Measurements from ENCODE around the gene TCP1.

GRCh38 chr6:159788276-159788675 is 1.1 kb downstream of the TCP1 start:
- TF ChIP-seq POLR2AphosphoS5 (IDR thresholded peaks at IDR 0.05; ENCODE audit: insufficient read depth, low read depth, low read length) (no peak), POLR2A (IDR thresholded peaks at IDR 0.05; ENCODE audit: low read depth, low read length) (no peak), EZH2 (IDR thresholded peaks at IDR 0.05; ENCODE audit: borderline replicate concordance, low read depth, low read length, severe bottlenecking) (no peak), FOS (IDR thresholded peaks at IDR 0.05; ENCODE audit: borderline replicate concordance, insufficient read depth, low read length) (no peak), JUN (IDR thresholded peaks at IDR 0.05; ENCODE audit: borderline replicate concordance, insufficient read depth, insufficient read length, low read depth) (no peak)
- TF ChIP-seq, protein P1, sequence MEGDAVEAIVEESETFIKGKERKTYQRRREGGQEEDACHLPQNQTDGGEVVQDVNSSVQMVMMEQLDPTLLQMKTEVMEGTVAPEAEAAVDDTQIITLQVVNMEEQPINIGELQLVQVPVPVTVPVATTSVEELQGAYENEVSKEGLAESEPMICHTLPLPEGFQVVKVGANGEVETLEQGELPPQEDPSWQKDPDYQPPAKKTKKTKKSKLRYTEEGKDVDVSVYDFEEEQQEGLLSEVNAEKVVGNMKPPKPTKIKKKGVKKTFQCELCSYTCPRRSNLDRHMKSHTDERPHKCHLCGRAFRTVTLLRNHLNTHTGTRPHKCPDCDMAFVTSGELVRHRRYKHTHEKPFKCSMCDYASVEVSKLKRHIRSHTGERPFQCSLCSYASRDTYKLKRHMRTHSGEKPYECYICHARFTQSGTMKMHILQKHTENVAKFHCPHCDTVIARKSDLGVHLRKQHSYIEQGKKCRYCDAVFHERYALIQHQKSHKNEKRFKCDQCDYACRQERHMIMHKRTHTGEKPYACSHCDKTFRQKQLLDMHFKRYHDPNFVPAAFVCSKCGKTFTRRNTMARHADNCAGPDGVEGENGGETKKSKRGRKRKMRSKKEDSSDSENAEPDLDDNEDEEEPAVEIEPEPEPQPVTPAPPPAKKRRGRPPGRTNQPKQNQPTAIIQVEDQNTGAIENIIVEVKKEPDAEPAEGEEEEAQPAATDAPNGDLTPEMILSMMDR (IDR thresholded peaks at IDR 0.05; ENCODE audit: extremely low read depth in 1 of 2, insufficient read depth in 1 of 2, low read depth in 1 of 2, low read length in 2 of 2): no peak
